HEK293 (cell line): Measurements from ENCODE around the gene VEPH1.
A peak's percentile ranks its signal among the peaks of the same experiment; 100 is the strongest.

Experiments used
- CTCF ChIA-PET: fragments of 350-600 bp; formaldehyde crosslinking; extraction: SDS; loops from one replicate; lab custom pipeline; 2021; ENCODE audit warnings: antibody characterized with exemption; lab: Yijun Ruan, JAX
- POLR2A ChIA-PET: fragments of 300-600 bp; formaldehyde crosslinking; extraction: SDS; loops from one replicate; lab custom pipeline; 2020; ENCODE audit warnings: antibody characterized with exemption, inconsistent platforms; lab: Yijun Ruan, JAX
- H3K27ac ChIP-seq: fragments of 200-500 bp; sonication (Bioruptor generic); 2 replicates; pipeline ENCODE4 v1.5.1; 2014; ENCODE audit warnings: low read depth, low read length, control low read depth, inconsistent platforms; ENCODE audit errors: extremely low read depth
- H3K36me3 ChIP-seq, 2 experiments: fragments of 200-500 bp in 1 of 2; sonication (Bioruptor generic) in 1 of 2; 1 replicate in 1 of 2; 2 replicates in 1 of 2; pipeline ENCODE4 v1.5.1; 2014 to 2017; ENCODE audit warnings: inconsistent platforms in 2 of 2, low read length in 2 of 2; ENCODE audit not compliant: control insufficient read depth in 2 of 2, insufficient read depth in 1 of 2
- H3K4me1 ChIP-seq: fragments of 200-500 bp; sonication (Bioruptor generic); 2 replicates; pipeline ENCODE4 v1.5.1; 2014; ENCODE audit warnings: mild to moderate bottlenecking, low read length, inconsistent platforms; ENCODE audit not compliant: control insufficient read depth, insufficient read depth
- H3K4me3 ChIP-seq: 2 replicates; pipeline ENCODE4 v1.5.1; 2011; ENCODE audit warnings: low read depth, mild to moderate bottlenecking, control low read depth, low read length, moderate library complexity
- H3K9me3 ChIP-seq: fragments of 200-500 bp; sonication (Bioruptor generic); 2 replicates; pipeline ENCODE4 v1.5.1; 2014; ENCODE audit warnings: low read depth, low read length, inconsistent platforms; ENCODE audit not compliant: control insufficient read depth, insufficient read depth
- MZF1 ChIP-seq: fragments of 450-650 bp; formaldehyde crosslinking; IDR thresholded peaks from 2 replicates; pipeline ENCODE4 v1.5.1; 2017; ENCODE audit warnings: missing biosample characterization, missing genetic modification characterization, borderline replicate concordance
- SETDB1 ChIP-seq: IDR thresholded peaks from one replicate; pipeline ENCODE4 v1.6.1; 2017; ENCODE audit warnings: mild to moderate bottlenecking, low read length, moderate library complexity, mixed read lengths; ENCODE audit not compliant: insufficient read length
- ZBTB20 ChIP-seq: fragments of 450-650 bp; formaldehyde crosslinking; IDR thresholded peaks from 2 replicates; pipeline ENCODE4 v1.5.1; 2016; ENCODE audit warnings: missing biosample characterization, missing genetic modification characterization
- ZNF548 ChIP-seq: fragments of 450-650 bp; formaldehyde crosslinking; IDR thresholded peaks from 2 replicates; pipeline ENCODE4 v1.5.1; 2016; ENCODE audit warnings: missing biosample characterization, missing genetic modification characterization
- ZNF654 ChIP-seq: fragments of 450-650 bp; formaldehyde crosslinking; IDR thresholded peaks from 2 replicates; pipeline ENCODE4 v1.5.1; 2016; ENCODE audit warnings: low read depth, missing biosample characterization, missing genetic modification characterization
- ZNF701 ChIP-seq: fragments of 450-650 bp; formaldehyde crosslinking; IDR thresholded peaks from 2 replicates; pipeline ENCODE4 v1.5.1; 2016; ENCODE audit warnings: missing biosample characterization, missing genetic modification characterization
- ZXDB ChIP-seq: fragments of 450-650 bp; formaldehyde crosslinking; IDR thresholded peaks from 2 replicates; pipeline ENCODE4 v1.5.1; 2016; ENCODE audit warnings: missing biosample characterization, missing genetic modification characterization
- TF ChIP-seq, protein P1 (sequence below): fragments of 450-650 bp; formaldehyde crosslinking; IDR thresholded peaks from 2 replicates; pipeline ENCODE4 v1.5.1; 2016; ENCODE audit warnings: missing biosample characterization, missing genetic modification characterization
- TF ChIP-seq, protein P2 (sequence below): fragments of 450-650 bp; formaldehyde crosslinking; conservative IDR thresholded peaks from 2 replicates; pipeline ENCODE4 v1.5.1; 2016; ENCODE audit warnings: low read depth, missing biosample characterization, missing genetic modification characterization
- TF ChIP-seq, protein P3 (sequence below): fragments of 450-650 bp; formaldehyde crosslinking; IDR thresholded peaks from 2 replicates; pipeline ENCODE4 v1.5.1; 2017; ENCODE audit warnings: missing biosample characterization, missing genetic modification characterization
- TF ChIP-seq, protein P4 (sequence below): fragments of 450-650 bp; formaldehyde crosslinking; IDR thresholded peaks from 2 replicates; pipeline ENCODE4 v1.5.1; 2016; ENCODE audit warnings: missing biosample characterization, missing genetic modification characterization, borderline replicate concordance
- TF ChIP-seq, protein P5 (sequence below): fragments of 450-650 bp; formaldehyde crosslinking; IDR thresholded peaks from 2 replicates; pipeline ENCODE4 v1.5.1; 2016; ENCODE audit warnings: missing biosample characterization, missing genetic modification characterization
- TF ChIP-seq, protein P6 (sequence below): fragments of 450-650 bp; formaldehyde crosslinking; IDR thresholded peaks from 2 replicates; pipeline ENCODE4 v1.5.1; 2016; ENCODE audit warnings: missing biosample characterization, missing genetic modification characterization

The VEPH1 gene

DNA sequence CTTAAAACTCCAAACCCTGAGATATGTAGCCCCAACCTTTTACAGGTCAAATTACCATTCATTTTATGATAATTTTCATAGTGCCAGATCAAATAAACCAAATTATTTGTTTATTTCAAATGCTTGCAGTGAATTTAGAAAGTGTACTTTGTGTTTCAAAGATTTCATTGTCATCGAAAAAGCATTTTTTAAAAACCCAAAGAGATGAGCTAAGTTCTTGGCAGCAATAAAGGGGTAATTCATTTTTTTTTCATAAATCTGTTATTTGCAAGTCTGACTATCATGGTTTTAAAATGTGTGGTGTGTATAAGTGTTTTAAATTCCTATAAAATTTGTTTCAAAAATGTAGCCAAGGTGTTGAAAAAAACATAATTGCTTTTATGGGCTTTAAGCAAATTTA is 49.4 kb downstream of the VEPH1 start (continued):
- TF ChIP-seq, protein P1, sequence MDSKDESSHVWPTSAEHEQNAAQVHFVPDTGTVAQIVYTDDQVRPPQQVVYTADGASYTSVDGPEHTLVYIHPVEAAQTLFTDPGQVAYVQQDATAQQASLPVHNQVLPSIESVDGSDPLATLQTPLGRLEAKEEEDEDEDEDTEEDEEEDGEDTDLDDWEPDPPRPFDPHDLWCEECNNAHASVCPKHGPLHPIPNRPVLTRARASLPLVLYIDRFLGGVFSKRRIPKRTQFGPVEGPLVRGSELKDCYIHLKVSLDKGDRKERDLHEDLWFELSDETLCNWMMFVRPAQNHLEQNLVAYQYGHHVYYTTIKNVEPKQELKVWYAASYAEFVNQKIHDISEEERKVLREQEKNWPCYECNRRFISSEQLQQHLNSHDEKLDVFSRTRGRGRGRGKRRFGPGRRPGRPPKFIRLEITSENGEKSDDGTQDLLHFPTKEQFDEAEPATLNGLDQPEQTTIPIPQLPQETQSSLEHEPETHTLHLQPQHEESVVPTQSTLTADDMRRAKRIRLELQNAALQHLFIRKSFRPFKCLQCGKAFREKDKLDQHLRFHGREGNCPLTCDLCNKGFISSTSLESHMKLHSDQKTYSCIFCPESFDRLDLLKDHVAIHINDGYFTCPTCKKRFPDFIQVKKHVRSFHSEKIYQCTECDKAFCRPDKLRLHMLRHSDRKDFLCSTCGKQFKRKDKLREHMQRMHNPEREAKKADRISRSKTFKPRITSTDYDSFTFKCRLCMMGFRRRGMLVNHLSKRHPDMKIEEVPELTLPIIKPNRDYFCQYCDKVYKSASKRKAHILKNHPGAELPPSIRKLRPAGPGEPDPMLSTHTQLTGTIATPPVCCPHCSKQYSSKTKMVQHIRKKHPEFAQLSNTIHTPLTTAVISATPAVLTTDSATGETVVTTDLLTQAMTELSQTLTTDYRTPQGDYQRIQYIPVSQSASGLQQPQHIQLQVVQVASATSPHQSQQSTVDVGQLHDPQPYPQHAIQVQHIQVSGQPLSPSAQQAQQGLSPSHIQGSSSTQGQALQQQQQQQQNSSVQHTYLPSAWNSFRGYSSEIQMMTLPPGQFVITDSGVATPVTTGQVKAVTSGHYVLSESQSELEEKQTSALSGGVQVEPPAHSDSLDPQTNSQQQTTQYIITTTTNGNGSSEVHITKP (tag by site-specific recombination), result no peak
- TF ChIP-seq SETDB1 (no peak), ZXDB (no peak), ZBTB20 (tag by site-specific recombination) (no peak), MZF1 (tag by site-specific recombination) (no peak)
- TF ChIP-seq, protein P2, sequence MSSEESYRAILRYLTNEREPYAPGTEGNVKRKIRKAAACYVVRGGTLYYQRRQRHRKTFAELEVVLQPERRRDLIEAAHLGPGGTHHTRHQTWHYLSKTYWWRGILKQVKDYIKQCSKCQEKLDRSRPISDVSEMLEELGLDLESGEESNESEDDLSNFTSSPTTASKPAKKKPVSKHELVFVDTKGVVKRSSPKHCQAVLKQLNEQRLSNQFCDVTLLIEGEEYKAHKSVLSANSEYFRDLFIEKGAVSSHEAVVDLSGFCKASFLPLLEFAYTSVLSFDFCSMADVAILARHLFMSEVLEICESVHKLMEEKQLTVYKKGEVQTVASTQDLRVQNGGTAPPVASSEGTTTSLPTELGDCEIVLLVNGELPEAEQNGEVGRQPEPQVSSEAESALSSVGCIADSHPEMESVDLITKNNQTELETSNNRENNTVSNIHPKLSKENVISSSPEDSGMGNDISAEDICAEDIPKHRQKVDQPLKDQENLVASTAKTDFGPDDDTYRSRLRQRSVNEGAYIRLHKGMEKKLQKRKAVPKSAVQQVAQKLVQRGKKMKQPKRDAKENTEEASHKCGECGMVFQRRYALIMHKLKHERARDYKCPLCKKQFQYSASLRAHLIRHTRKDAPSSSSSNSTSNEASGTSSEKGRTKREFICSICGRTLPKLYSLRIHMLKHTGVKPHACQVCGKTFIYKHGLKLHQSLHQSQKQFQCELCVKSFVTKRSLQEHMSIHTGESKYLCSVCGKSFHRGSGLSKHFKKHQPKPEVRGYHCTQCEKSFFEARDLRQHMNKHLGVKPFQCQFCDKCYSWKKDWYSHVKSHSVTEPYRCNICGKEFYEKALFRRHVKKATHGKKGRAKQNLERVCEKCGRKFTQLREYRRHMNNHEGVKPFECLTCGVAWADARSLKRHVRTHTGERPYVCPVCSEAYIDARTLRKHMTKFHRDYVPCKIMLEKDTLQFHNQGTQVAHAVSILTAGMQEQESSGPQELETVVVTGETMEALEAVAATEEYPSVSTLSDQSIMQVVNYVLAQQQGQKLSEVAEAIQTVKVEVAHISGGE (tag by site-specific recombination), result no peak

DNA sequence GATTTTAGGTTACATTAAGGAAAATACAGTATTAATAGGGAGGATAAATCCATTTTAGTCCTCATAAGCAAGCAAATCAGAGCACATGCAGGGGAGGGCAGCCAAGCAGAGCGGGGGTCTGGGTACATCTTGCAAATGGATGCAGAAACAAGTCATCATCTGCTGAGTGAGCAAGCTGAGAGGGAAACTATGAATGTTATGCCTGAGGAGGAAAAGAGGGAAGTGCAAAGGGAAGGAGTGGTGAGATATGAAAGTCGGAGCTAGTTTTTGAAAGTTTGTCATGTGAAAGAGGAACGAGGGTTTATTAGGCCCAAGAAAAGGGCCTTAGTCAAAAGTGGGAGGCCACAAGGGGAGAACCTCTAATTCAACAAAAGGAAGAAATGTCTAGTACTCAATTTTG is 51.1 kb downstream of the VEPH1 start:
- ChIA-PET CTCF (no interaction called here), POLR2A (no interaction called here)
- no peak overlapping the region for H3K4me3 ChIP-seq
- no peak overlapping the region for H3K27ac ChIP-seq
- no peaks in the 10 kb centered on the region for H3K9me3 ChIP-seq
- TF ChIP-seq, protein P3, sequence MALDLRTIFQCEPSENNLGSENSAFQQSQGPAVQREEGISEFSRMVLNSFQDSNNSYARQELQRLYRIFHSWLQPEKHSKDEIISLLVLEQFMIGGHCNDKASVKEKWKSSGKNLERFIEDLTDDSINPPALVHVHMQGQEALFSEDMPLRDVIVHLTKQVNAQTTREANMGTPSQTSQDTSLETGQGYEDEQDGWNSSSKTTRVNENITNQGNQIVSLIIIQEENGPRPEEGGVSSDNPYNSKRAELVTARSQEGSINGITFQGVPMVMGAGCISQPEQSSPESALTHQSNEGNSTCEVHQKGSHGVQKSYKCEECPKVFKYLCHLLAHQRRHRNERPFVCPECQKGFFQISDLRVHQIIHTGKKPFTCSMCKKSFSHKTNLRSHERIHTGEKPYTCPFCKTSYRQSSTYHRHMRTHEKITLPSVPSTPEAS (tag by site-specific recombination), result no peak
- TF ChIP-seq ZNF701 (tag by site-specific recombination), result no peak
- TF ChIP-seq ZNF548 (tag by site-specific recombination), result no peak
- no peaks in the 10 kb centered on the region for H3K36me3 ChIP-seq
- no peaks in the 10 kb centered on the region for H3K4me1 ChIP-seq

DNA sequence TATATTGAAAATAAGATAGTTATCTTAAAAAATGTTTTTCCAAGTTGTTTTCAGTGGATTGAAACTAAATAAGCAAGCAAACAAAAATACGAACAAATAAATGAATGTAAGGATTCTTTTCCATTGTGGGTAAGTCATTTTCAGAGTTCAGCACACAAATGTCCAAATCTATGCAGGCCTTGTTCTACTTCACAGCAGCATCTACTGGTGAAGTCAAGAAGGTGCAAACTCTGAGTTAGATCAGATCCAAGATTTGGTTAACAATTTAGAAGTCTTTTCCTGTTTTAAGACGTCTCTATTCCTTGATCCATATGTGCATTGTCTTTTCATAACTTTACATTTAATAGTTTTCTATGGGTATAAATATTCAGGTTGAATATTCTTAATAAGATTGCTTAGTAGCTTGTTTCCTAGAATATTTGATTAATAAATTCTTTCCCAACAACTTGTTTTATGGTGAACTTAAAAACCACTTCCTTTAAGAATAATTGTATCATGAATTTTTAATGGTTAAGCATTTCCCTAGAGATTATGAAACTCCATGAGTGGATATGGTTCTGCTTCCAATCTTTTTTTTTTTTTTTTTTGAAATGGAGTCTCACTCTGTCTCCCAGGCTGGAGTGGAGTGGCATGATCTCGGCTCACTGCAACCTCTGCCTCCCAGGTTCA is 56.1 kb downstream of the VEPH1 start:
- POLR2A ChIA-PET, result no interaction called here
- Histone ChIP-seq H3K9me3 (no peaks in the 10 kb centered on the region), H3K36me3 (no peaks in the 10 kb centered on the region), H3K27ac (no peak overlapping the region), H3K4me3 (no peak overlapping the region), H3K4me1 (no peaks in the 10 kb centered on the region)
- TF ChIP-seq, protein P4, sequence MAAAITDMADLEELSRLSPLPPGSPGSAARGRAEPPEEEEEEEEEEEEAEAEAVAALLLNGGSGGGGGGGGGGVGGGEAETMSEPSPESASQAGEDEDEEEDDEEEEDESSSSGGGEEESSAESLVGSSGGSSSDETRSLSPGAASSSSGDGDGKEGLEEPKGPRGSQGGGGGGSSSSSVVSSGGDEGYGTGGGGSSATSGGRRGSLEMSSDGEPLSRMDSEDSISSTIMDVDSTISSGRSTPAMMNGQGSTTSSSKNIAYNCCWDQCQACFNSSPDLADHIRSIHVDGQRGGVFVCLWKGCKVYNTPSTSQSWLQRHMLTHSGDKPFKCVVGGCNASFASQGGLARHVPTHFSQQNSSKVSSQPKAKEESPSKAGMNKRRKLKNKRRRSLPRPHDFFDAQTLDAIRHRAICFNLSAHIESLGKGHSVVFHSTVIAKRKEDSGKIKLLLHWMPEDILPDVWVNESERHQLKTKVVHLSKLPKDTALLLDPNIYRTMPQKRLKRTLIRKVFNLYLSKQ (tag by site-specific recombination), result no peak
- peak; percentile 56 for TF ChIP-seq ZNF654 (tag by site-specific recombination)
- TF ChIP-seq, protein P5, sequence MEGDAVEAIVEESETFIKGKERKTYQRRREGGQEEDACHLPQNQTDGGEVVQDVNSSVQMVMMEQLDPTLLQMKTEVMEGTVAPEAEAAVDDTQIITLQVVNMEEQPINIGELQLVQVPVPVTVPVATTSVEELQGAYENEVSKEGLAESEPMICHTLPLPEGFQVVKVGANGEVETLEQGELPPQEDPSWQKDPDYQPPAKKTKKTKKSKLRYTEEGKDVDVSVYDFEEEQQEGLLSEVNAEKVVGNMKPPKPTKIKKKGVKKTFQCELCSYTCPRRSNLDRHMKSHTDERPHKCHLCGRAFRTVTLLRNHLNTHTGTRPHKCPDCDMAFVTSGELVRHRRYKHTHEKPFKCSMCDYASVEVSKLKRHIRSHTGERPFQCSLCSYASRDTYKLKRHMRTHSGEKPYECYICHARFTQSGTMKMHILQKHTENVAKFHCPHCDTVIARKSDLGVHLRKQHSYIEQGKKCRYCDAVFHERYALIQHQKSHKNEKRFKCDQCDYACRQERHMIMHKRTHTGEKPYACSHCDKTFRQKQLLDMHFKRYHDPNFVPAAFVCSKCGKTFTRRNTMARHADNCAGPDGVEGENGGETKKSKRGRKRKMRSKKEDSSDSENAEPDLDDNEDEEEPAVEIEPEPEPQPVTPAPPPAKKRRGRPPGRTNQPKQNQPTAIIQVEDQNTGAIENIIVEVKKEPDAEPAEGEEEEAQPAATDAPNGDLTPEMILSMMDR (tag by site-specific recombination), result 0 out of 2 replicates have a peak, but pooled peaks have one; percentile 15
- TF ChIP-seq, protein P6, sequence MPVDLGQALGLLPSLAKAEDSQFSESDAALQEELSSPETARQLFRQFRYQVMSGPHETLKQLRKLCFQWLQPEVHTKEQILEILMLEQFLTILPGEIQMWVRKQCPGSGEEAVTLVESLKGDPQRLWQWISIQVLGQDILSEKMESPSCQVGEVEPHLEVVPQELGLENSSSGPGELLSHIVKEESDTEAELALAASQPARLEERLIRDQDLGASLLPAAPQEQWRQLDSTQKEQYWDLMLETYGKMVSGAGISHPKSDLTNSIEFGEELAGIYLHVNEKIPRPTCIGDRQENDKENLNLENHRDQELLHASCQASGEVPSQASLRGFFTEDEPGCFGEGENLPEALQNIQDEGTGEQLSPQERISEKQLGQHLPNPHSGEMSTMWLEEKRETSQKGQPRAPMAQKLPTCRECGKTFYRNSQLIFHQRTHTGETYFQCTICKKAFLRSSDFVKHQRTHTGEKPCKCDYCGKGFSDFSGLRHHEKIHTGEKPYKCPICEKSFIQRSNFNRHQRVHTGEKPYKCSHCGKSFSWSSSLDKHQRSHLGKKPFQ, result no peak
- CTCF ChIA-PET, result interaction anchor here (0.7 to 1.9 kb wide), 3 partner anchors 10 to 286 kb away, joined by 3 to 6 read pairs (median 3); partner anchors contain the start of gene PTX3
